ENCODE data around the gene ANKRD55.

The ANKRD55 gene

GRCh38 chr5:56176871-56177533 lies 56.1 kb downstream of the ANKRD55 start:
- Mint-ChIP-seq H3K4me1 (peaks cover 7% of the 10 kb centered on the region), H3K9me3 (no peaks in the 10 kb centered on the region), H3K36me3 (ENCODE audit: low read depth) (no peaks in the 10 kb centered on the region), H3K4me3 (no peak overlapping the region), H3K27me3 (no peaks in the 10 kb centered on the region), H3K27ac (no peak overlapping the region)
- no peak for DNase-seq
- no peak for ATAC-seq

- Mint-ChIP-seq H3K4me3 (no peak overlapping the region), H3K36me3 (ENCODE audit: low read depth) (no peaks in the 10 kb centered on the region), H3K27me3 (no peaks in the 10 kb centered on the region), H3K27ac (no peak overlapping the region), H3K9me3 (no peaks in the 10 kb centered on the region), H3K4me1 (peaks cover 11% of the 10 kb centered on the region)
- DNase-seq (no peak), ATAC-seq (no peak)
Measured at GRCh38 chr5:56176155-56176798, 56.9 kb downstream of the ANKRD55 start.

GRCh38 chr5:56175488-56175887 lies 57.6 kb downstream of the ANKRD55 start:
- H3K4me1 Mint-ChIP-seq, result peaks cover 11% of the 10 kb centered on the region
- no peaks in the 10 kb centered on the region for H3K27me3 Mint-ChIP-seq
- no peak overlapping the region for H3K27ac Mint-ChIP-seq
- H3K9me3 Mint-ChIP-seq, result no peaks in the 10 kb centered on the region
- ATAC-seq (no peak), DNase-seq (no peak)
- no peaks in the 10 kb centered on the region for H3K36me3 Mint-ChIP-seq (ENCODE audit: low read depth)
- H3K4me3 Mint-ChIP-seq, result no peak overlapping the region

- no peaks in the 10 kb centered on the region for H3K27me3 Mint-ChIP-seq
- DNase-seq (no peak), ATAC-seq (no peak)
- peaks cover 11% of the 10 kb centered on the region for H3K4me1 Mint-ChIP-seq
- no peaks in the 10 kb centered on the region for H3K9me3 Mint-ChIP-seq
- no peak overlapping the region for H3K4me3 Mint-ChIP-seq
- no peaks in the 10 kb centered on the region for H3K36me3 Mint-ChIP-seq (ENCODE audit: low read depth)
- no peak overlapping the region for H3K27ac Mint-ChIP-seq
Measured at GRCh38 chr5:56175021-56175420, 58.1 kb downstream of the ANKRD55 start.

GRCh38 chr5:56172241-56172640 lies 60.9 kb downstream of the ANKRD55 start:
- H3K36me3 Mint-ChIP-seq (ENCODE audit: low read depth), result no peaks in the 10 kb centered on the region
- no peaks in the 10 kb centered on the region for H3K9me3 Mint-ChIP-seq
- no peak overlapping the region for H3K27ac Mint-ChIP-seq
- no peak for ATAC-seq
- H3K27me3 Mint-ChIP-seq, result no peaks in the 10 kb centered on the region
- peaks cover 21% of the 10 kb centered on the region for H3K4me1 Mint-ChIP-seq
- no peak for DNase-seq
- no peak overlapping the region for H3K4me3 Mint-ChIP-seq

- DNase-seq (no peak), ATAC-seq (no peak)
- Mint-ChIP-seq H3K4me1 (peaks cover 23% of the 10 kb centered on the region), H3K27me3 (no peaks in the 10 kb centered on the region), H3K36me3 (ENCODE audit: low read depth) (no peaks in the 10 kb centered on the region), H3K27ac (no peak overlapping the region), H3K4me3 (no peak overlapping the region), H3K9me3 (no peaks in the 10 kb centered on the region)
Measured at GRCh38 chr5:56170557-56170956, 62.6 kb downstream of the ANKRD55 start.

GRCh38 chr5:56169949-56170348 lies 63.2 kb downstream of the ANKRD55 start:
- no peak for ATAC-seq
- Mint-ChIP-seq H3K9me3 (no peaks in the 10 kb centered on the region), H3K27ac (no peak overlapping the region), H3K27me3 (no peaks in the 10 kb centered on the region), H3K4me1 (peaks cover 23% of the 10 kb centered on the region), H3K36me3 (ENCODE audit: low read depth) (no peaks in the 10 kb centered on the region), H3K4me3 (no peak overlapping the region)
- DNase-seq, result no peak

GRCh38 chr5:56169281-56169680 lies 63.8 kb downstream of the ANKRD55 start:
- no peaks in the 10 kb centered on the region for H3K9me3 Mint-ChIP-seq
- DNase-seq, result no peak
- H3K36me3 Mint-ChIP-seq (ENCODE audit: low read depth), result no peaks in the 10 kb centered on the region
- H3K4me3 Mint-ChIP-seq, result no peak overlapping the region
- ATAC-seq, result no peak
- H3K27ac Mint-ChIP-seq, result no peak overlapping the region
- H3K4me1 Mint-ChIP-seq, result peaks cover 23% of the 10 kb centered on the region
- no peaks in the 10 kb centered on the region for H3K27me3 Mint-ChIP-seq

GRCh38 chr5:56168066-56168478 lies 65.1 kb downstream of the ANKRD55 start:
- peaks cover 23% of the 10 kb centered on the region for H3K4me1 Mint-ChIP-seq
- ATAC-seq, result peak; percentile 74
- H3K4me3 Mint-ChIP-seq, result no peak overlapping the region

GRCh38 chr5:56167519-56167918 lies 65.6 kb downstream of the ANKRD55 start:
- ATAC-seq (no peak), DNase-seq (no peak)
- Mint-ChIP-seq H3K27me3 (no peaks in the 10 kb centered on the region), H3K36me3 (ENCODE audit: low read depth) (no peaks in the 10 kb centered on the region), H3K4me1 (peaks cover 22% of the 10 kb centered on the region), H3K27ac (no peak overlapping the region), H3K9me3 (no peaks in the 10 kb centered on the region), H3K4me3 (no peak overlapping the region)

More at GRCh38 chr5:56168066-56168478, 65.1 kb downstream of the ANKRD55 start:
- H3K27ac Mint-ChIP-seq, result no peak overlapping the region
- no peaks in the 10 kb centered on the region for H3K36me3 Mint-ChIP-seq (ENCODE audit: low read depth)
- H3K9me3 Mint-ChIP-seq, result no peaks in the 10 kb centered on the region
- no peak for DNase-seq
- no peaks in the 10 kb centered on the region for H3K27me3 Mint-ChIP-seq

- DNase-seq, result no peak
Measured at GRCh38 chr5:56166671-56167385, 66.3 kb downstream of the ANKRD55 start.

GRCh38 chr5:56164376-56164775 lies 68.8 kb downstream of the ANKRD55 start:
- Mint-ChIP-seq H3K4me3 (no peak overlapping the region), H3K4me1 (peaks cover 26% of the 10 kb centered on the region), H3K36me3 (ENCODE audit: low read depth) (no peaks in the 10 kb centered on the region), H3K9me3 (no peaks in the 10 kb centered on the region), H3K27ac (no peak overlapping the region), H3K27me3 (no peaks in the 10 kb centered on the region)
- DNase-seq (no peak), ATAC-seq (no peak)

More at GRCh38 chr5:56166671-56167385, 66.3 kb downstream of the ANKRD55 start:
- H3K27me3 Mint-ChIP-seq, result no peaks in the 10 kb centered on the region
- no peak overlapping the region for H3K4me3 Mint-ChIP-seq
- no peaks in the 10 kb centered on the region for H3K36me3 Mint-ChIP-seq (ENCODE audit: low read depth)
- ATAC-seq, result no peak
- no peak overlapping the region for H3K27ac Mint-ChIP-seq
- H3K9me3 Mint-ChIP-seq, result no peaks in the 10 kb centered on the region
- H3K4me1 Mint-ChIP-seq, result peaks cover 18% of the 10 kb centered on the region

- Mint-ChIP-seq H3K9me3 (no peaks in the 10 kb centered on the region), H3K27me3 (no peaks in the 10 kb centered on the region), H3K4me3 (no peak overlapping the region), H3K27ac (no peak overlapping the region), H3K36me3 (ENCODE audit: low read depth) (no peaks in the 10 kb centered on the region), H3K4me1 (peaks cover 20% of the 10 kb centered on the region)
- no peak for DNase-seq
- ATAC-seq, result no peak
Measured at GRCh38 chr5:56161927-56162326, 71.2 kb downstream of the ANKRD55 start.

GRCh38 chr5:56161439-56161823 lies 71.7 kb downstream of the ANKRD55 start:
- H3K27ac Mint-ChIP-seq, result no peak overlapping the region

More at GRCh38 chr5:56161439-56161823, 71.7 kb downstream of the ANKRD55 start:
- Mint-ChIP-seq H3K36me3 (ENCODE audit: low read depth) (no peaks in the 10 kb centered on the region), H3K9me3 (no peaks in the 10 kb centered on the region), H3K4me3 (no peak overlapping the region), H3K4me1 (peaks cover 25% of the 10 kb centered on the region), H3K27me3 (no peaks in the 10 kb centered on the region)
- no peak for ATAC-seq
- DNase-seq, result no peak
